ENCODE measurements around the gene CYP11A1. TPM values are rescaled to one million over a fixed set of nuclear protein-coding genes. Genes with fewer than 3 reads are reported as not detected.
"Not testable (repeated sequence)": the region's sequence is repeated elsewhere in the genome, so short reads cannot be mapped to it uniquely, and the experiment has no call there.

The CYP11A1 gene
- polyA plus RNA-seq, 1 donor from 2014 or later, result not detected

DNA sequence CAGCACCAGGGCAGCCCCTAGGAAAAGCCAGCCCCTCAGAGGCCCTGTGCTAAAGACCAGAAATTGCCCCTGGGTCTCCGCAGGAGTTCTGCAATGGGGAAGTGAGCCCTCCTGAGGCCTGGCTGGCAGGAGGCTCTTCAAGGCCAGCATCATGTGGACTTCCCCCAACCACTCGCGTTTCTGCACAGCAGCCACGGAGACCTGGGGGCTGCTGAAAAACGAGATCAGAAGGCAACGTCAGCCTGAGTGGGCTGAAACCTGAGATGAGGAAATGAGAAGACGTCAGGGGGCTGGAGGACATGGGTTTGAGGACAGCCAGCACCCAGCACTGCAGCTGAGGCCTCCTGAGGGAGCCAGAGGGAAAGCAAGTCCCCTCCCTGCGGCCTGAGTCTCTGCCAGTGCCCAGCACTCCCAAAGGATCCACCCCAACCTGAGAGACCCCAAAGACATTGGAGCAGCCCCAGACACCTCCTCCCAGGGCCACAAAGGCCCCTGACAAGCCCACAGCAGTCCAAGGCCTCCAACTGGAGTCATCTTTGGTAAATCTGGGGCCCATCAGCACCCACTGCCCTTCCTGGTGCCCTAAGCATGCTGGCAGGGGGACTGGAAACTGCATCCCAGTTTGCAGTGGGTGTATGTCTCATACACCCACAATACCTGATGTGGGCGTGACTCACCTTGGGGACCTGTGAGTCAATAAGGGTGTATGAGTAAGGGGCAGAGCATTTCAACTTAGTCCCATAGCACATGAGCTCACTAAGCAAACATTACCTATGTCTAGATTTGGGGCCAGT lies 29.2 kb upstream of the CYP11A1 start:
- H3K4me1 Mint-ChIP-seq, result peaks cover 37 to 85% (median 82%) of the 10 kb centered on the region in 3 donors
- no peaks in the 10 kb centered on the region for H3K27me3 Mint-ChIP-seq
- H3K9me3 Mint-ChIP-seq, result no peaks in the 10 kb centered on the region
- peak overlapping the region; percentile 68 to 90 (median 70) for H3K4me3 Mint-ChIP-seq
- H3K36me3 Mint-ChIP-seq, result no peaks in the 10 kb centered on the region
- peak overlapping the region; percentile 90 to 99 (median 95) for H3K27ac Mint-ChIP-seq

GRCh38 chr15:74396146-74396438 lies 28.6 kb upstream of the CYP11A1 start:
- no peaks in the 10 kb centered on the region for H3K27me3 Mint-ChIP-seq
- no peaks in the 10 kb centered on the region for H3K36me3 Mint-ChIP-seq
- H3K4me1 Mint-ChIP-seq, result peaks cover 38 to 85% (median 80%) of the 10 kb centered on the region in 3 donors
- H3K27ac Mint-ChIP-seq, result peak overlapping the region; percentile 90 to 99 (median 95)
- no peaks in the 10 kb centered on the region for H3K9me3 Mint-ChIP-seq
- H3K4me3 Mint-ChIP-seq, result peak overlapping the region in 3 of 4 donors; percentile 68 to 90 (median 71)

DNA sequence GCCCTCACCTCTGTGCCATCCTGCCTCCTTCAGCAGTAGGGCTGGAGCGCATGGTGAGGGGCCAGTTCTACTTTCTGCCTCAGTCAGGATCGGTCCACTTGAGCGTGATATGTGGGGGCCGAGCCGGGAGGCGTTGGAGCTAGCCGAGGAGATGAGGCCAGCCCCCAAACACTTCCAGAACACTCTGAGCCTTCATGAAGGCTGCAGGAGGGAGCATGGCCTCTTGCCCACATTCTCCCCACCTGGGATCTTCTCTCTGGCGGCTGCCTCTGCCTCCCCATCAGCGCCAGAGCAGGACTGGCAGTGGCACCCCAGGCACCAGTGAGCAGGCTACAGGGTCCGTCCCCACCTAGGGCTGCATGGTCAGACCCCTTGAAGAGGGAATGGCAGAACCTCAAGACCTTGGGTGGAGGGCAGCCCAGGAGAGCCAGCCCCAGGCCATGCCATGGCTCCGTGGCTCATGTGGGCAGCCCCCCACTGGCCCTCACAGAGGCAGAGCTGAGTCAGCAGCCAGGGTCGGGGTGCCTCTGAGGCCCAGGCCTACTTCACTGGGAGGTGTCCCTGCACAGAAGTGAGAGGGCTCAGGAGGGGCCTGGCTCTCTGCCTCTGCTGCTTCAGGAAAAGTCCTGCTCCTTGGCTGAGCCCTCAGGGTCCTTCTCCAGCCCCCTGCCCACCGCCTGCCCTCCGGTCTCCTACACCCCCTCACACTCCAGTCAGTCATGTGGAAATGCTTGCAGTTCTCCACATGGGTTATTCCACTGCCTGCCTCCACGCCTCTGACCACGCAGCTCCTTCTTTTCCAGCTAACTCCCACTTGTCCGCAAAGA lies 28.1 kb upstream of the CYP11A1 start:
- H3K36me3 Mint-ChIP-seq, result no peaks in the 10 kb centered on the region
- H3K4me3 Mint-ChIP-seq, result peak overlapping the region in 2 of 4 donors; percentile 44 to 90
- H3K27ac Mint-ChIP-seq, result peak overlapping the region; percentile 90 to 99 (median 95)
- peaks cover 37 to 85% (median 80%) of the 10 kb centered on the region in 3 donors for H3K4me1 Mint-ChIP-seq
- no peaks in the 10 kb centered on the region for H3K27me3 Mint-ChIP-seq
- H3K9me3 Mint-ChIP-seq, result no peaks in the 10 kb centered on the region

GRCh38 chr15:74394090-74394846 lies 26.8 kb upstream of the CYP11A1 start:
- peak overlapping the region; percentile 84 to 95 (median 90) for H3K27ac Mint-ChIP-seq
- no peaks in the 10 kb centered on the region for H3K36me3 Mint-ChIP-seq
- peaks cover 38 to 81% (median 78%) of the 10 kb centered on the region in 3 donors for H3K4me1 Mint-ChIP-seq
- no peaks in the 10 kb centered on the region for H3K9me3 Mint-ChIP-seq
- H3K27me3 Mint-ChIP-seq, result no peaks in the 10 kb centered on the region
- peak overlapping the region in 3 of 4 donors; percentile 14 to 87 (median 44) for H3K4me3 Mint-ChIP-seq

- peaks cover 42 to 75% (median 71%) of the 10 kb centered on the region in 3 donors for H3K4me1 Mint-ChIP-seq
- H3K27me3 Mint-ChIP-seq, result no peaks in the 10 kb centered on the region
- no peaks in the 10 kb centered on the region for H3K9me3 Mint-ChIP-seq
- no peaks in the 10 kb centered on the region for H3K36me3 Mint-ChIP-seq
- H3K27ac Mint-ChIP-seq, result peak overlapping the region in 1 of 3 donors; percentile 10
- H3K4me3 Mint-ChIP-seq, result peak overlapping the region in 2 of 4 donors; percentile 50 to 85
Measured at GRCh38 chr15:74393423-74393822, 26.0 kb upstream of the CYP11A1 start.

DNA sequence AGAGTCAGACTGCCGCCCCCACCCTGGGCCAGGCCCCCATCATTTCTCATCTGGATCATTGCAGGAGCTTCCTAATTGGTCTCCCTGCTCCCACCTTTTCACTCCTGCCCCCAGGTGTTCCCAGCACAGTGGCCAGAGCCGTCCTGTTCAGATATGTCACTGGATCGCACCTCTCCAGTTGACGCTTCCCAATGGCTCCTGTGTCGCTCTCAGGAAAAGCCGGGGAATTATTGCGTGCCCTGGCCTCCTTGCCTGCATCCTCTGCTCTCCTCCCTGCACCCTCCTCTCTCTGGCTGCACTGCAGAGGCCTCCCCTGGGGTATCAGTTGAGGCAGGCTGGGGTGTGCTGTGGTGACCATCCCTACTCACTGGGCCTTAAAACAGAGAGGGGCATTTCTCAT lies 25.5 kb upstream of the CYP11A1 start:
- H3K4me1 Mint-ChIP-seq, result peaks cover 42 to 72% (median 66%) of the 10 kb centered on the region in 3 donors
- H3K9me3 Mint-ChIP-seq, result no peaks in the 10 kb centered on the region
- no peaks in the 10 kb centered on the region for H3K36me3 Mint-ChIP-seq
- peak overlapping the region in 2 of 4 donors; percentile 52 to 74 for H3K4me3 Mint-ChIP-seq
- no peak overlapping the region for H3K27ac Mint-ChIP-seq
- no peaks in the 10 kb centered on the region for H3K27me3 Mint-ChIP-seq

- Mint-ChIP-seq H3K27me3 (no peaks in the 10 kb centered on the region), H3K27ac (no peak overlapping the region), H3K36me3 (no peaks in the 10 kb centered on the region), H3K9me3 (no peaks in the 10 kb centered on the region), H3K4me3 (peak overlapping the region in 1 of 4 donors; percentile 71), H3K4me1 (peaks cover 42 to 70% (median 64%) of the 10 kb centered on the region in 3 donors)
Measured at GRCh38 chr15:74392451-74392830, 25.0 kb upstream of the CYP11A1 start.

DNA sequence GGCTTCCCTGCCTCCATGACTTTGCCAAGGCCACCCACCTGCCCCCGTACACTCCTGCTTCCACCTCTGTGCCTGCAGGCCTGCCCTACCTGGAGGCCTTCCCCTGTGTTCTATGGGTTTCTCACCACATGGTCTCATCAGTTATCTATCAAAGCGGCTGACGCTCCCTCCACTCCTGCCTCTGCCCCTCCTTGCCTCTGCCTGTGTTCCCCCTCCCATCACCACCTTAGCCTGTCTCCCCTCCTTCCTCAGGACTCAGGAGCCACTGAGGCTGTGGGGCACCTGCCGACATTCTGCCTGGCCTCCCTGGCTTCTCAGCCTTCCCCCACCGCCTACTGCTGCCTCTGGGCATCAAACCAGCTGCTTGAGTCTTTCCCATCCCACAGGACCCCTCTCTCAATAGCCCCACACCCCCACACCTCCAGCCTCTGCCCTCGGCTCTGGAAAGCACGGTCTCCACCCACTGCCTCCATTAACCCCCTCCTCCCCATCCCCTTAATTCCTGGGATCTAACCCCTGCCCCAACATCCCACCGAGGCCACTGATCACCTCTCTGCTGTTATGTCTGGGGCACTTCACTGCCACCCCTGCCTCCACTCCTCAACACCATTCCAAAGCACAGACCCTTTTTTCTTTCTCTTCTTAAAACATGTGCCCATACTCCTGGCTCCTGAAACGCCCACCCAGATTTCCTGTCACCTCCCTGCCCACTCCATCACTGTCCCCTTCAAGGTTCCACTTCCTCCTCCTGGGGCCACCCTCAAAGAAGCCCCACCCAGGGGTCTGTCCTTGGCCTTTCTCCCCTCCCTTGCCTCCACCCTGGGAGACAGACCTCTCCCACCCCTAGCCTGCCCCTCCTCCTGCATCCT lies 24.4 kb upstream of the CYP11A1 start:
- H3K27me3 Mint-ChIP-seq, result no peaks in the 10 kb centered on the region
- no peaks in the 10 kb centered on the region for H3K36me3 Mint-ChIP-seq
- H3K4me3 Mint-ChIP-seq, result peak overlapping the region in 3 of 4 donors; percentile 2 to 83 (median 83)
- no peaks in the 10 kb centered on the region for H3K9me3 Mint-ChIP-seq
- H3K27ac Mint-ChIP-seq, result peak overlapping the region in 2 of 3 donors; percentile 31 to 71
- peaks cover 42 to 67% (median 63%) of the 10 kb centered on the region in 3 donors for H3K4me1 Mint-ChIP-seq

GRCh38 chr15:74390647-74391288 lies 23.3 kb upstream of the CYP11A1 start:
- no peaks in the 10 kb centered on the region for H3K9me3 Mint-ChIP-seq
- peak overlapping the region in 3 of 4 donors; percentile 2 to 83 (median 14) for H3K4me3 Mint-ChIP-seq
- H3K27ac Mint-ChIP-seq, result peak overlapping the region in 2 of 3 donors; percentile 62 to 83
- H3K4me1 Mint-ChIP-seq, result peaks cover 33 to 65% (median 60%) of the 10 kb centered on the region in 3 donors
- no peaks in the 10 kb centered on the region for H3K36me3 Mint-ChIP-seq
- H3K27me3 Mint-ChIP-seq, result no peaks in the 10 kb centered on the region

DNA sequence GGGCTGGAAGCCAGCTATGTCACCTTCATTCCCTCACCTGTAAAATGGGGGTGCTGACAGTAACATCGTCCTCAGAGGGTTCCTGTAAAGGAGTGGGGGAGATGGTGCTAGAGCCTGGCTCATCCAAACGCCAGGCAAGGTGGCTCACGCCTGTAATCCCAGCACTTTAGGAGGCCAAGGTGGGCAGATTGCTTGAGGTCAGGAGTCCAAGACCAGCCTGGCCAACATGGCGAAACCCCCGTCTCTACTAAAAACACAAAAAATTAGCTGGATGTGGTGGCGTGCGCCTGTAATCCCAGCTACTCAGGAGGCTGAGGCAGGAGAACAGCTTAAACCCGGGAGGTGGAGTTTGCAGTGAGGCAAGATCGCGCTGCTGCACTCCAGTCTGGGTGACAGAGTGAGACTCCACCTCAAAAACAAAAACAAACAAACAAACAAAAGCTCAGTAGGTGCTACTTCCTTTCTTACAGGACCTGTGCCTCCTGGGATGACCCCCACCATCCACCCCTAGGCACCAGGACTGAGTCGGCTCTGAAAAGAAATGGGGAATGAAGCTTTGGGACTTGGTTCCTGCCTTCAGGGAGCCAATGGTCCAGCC lies 22.7 kb upstream of the CYP11A1 start:
- H3K27me3 Mint-ChIP-seq, H3K9me3 Mint-ChIP-seq, H3K36me3 Mint-ChIP-seq: not testable (repeated sequence)
- Mint-ChIP-seq H3K4me1 (peaks cover 33 to 65% (median 65%) of the 10 kb centered on the region in 3 donors), H3K27ac (peak overlapping the region in 2 of 3 donors; percentile 62 to 83), H3K4me3 (peak overlapping the region in 1 of 4 donors; percentile 83)

DNA sequence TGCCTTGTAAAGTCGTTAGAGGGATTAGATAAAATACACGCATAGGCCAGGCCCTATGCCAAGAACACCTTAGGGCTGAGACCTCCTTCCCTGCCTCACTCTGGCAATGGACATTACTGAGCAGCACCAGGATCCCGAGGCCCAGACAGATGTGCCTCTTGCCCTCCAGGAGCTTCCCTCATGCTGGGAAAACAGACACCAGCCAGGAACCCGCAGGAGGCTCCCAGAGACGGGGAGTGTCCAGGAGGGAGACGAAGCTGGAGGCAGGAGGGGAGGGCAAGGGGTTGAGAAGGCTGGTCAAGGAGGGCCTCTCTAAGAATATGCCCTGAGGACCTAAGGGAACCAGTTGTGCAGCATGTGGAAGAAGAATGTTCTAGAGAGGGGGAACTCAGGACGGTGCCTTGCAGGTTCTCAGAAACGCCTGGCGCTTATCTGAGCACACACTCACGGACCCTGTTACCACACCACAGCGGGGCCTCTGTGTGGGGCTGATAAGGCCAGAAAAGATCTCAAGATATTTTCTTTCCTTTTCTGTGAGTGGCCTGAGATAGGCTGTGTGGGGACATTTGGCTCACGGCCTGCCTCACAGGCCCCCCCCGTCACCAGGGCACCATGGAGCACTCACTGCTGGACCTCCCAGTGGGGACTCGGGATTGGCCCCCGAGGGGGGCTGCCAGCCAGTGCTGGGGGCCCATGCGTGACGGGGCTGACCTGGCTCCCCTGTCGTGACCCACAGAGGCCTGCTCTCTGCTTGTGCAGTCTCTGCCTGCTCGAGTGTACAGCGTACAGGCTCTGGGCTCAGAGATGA lies 22.0 kb upstream of the CYP11A1 start:
- Mint-ChIP-seq H3K27ac (peak overlapping the region in 2 of 3 donors; percentile 31 to 62), H3K9me3 (no peaks in the 10 kb centered on the region), H3K36me3 (no peaks in the 10 kb centered on the region), H3K4me3 (no peak overlapping the region), H3K4me1 (peaks cover 33 to 66% (median 65%) of the 10 kb centered on the region in 3 donors), H3K27me3 (no peaks in the 10 kb centered on the region)

DNA sequence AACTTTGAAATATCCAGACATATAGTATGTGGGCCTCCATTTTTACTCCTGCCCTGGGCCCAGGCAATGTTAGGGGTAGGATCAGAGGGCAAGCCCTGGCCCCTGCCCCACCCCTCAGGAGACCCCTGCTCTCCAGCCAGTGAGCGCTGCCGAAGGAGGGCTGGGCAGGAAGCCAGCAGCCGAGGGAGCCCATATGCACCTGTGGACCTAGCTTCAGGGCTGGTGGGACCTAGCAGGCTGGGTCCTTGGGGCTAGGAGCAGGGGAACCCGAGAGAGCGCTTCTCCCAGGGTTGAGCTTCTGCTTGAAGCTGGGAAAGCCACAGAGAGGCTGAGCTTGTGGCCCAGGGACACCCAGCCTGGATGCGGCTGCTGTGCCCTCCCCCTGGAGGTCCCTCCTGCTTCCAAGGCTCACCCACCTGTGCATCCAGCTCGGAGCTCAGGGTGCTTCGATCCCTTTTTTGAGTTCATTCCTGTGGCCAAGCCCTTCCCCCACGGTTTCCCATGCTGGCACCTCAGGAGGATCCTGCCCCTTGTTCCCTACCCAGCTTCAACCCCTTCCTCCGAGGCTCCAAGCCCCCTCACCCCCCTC lies 21.0 kb upstream of the CYP11A1 start:
- H3K4me1 Mint-ChIP-seq, result peaks cover 30 to 66% (median 65%) of the 10 kb centered on the region in 3 donors
- H3K36me3 Mint-ChIP-seq, result no peaks in the 10 kb centered on the region
- no peaks in the 10 kb centered on the region for H3K9me3 Mint-ChIP-seq
- no peaks in the 10 kb centered on the region for H3K27me3 Mint-ChIP-seq
- H3K27ac Mint-ChIP-seq, result peak overlapping the region in 1 of 3 donors; percentile 47
- H3K4me3 Mint-ChIP-seq, result no peak overlapping the region

All from IgD-negative memory B cell (primary cell).